ENCODE measurements around the gene SPATA19.

The SPATA19 gene

GRCh38 chr11:133832991-133833897 is 12.1 kb downstream of the SPATA19 start:
- TF ChIP-seq CTCF (IDR thresholded peaks at IDR 0.05; ENCODE audit: extremely low read depth, insufficient read depth, missing control alignments), result no peak
- in situ Hi-C loops (cut with MboI; ENCODE audit: low pct_unique_long_range_greater_than_20kb, low sequenced_read_pairs, unreplicated experiment), result no loop called here
- no peak for DNase-seq (ENCODE audit: low spot score)

- in situ Hi-C loops (cut with MboI; ENCODE audit: low pct_unique_long_range_greater_than_20kb, low sequenced_read_pairs, unreplicated experiment), result no loop called here
- no peak for DNase-seq (ENCODE audit: low spot score)
- no peak for TF ChIP-seq CTCF (IDR thresholded peaks at IDR 0.05; ENCODE audit: extremely low read depth, insufficient read depth, missing control alignments)
Observed at GRCh38 chr11:133832096-133832990, 13.0 kb downstream of the SPATA19 start.

GRCh38 chr11:133830931-133831907 is 14.1 kb downstream of the SPATA19 start:
- no peak for DNase-seq (ENCODE audit: low spot score)
- in situ Hi-C loops (cut with MboI; ENCODE audit: low pct_unique_long_range_greater_than_20kb, low sequenced_read_pairs, unreplicated experiment), result no loop called here
- TF ChIP-seq CTCF (IDR thresholded peaks at IDR 0.05; ENCODE audit: extremely low read depth, insufficient read depth, missing control alignments), result peak; percentile 30

- no peak for DNase-seq (ENCODE audit: low spot score)
- in situ Hi-C loops (cut with MboI; ENCODE audit: low pct_unique_long_range_greater_than_20kb, low sequenced_read_pairs, unreplicated experiment), result no loop called here
- no peak for TF ChIP-seq CTCF (IDR thresholded peaks at IDR 0.05; ENCODE audit: extremely low read depth, insufficient read depth, missing control alignments)
Observed at GRCh38 chr11:133829566-133829965, 15.7 kb downstream of the SPATA19 start.

- no peak for TF ChIP-seq CTCF (IDR thresholded peaks at IDR 0.05; ENCODE audit: extremely low read depth, insufficient read depth, missing control alignments)
- in situ Hi-C loops (cut with MboI; ENCODE audit: low pct_unique_long_range_greater_than_20kb, low sequenced_read_pairs, unreplicated experiment), result no loop called here
- no peak for DNase-seq (ENCODE audit: low spot score)
Observed at GRCh38 chr11:133828871-133829270, 16.4 kb downstream of the SPATA19 start.

Measured in GM13977 (cell line).